NB4 (cell line): ENCODE results near the gene PNLIPRP3.

ENCODE experiments used
- MYC ChIP-seq: IDR thresholded peaks from 2 replicates; pipeline ENCODE4 v1.6.1; 2011; ENCODE audit warnings: low read depth, low read length
- POLR2A ChIP-seq: IDR thresholded peaks from 2 replicates; pipeline ENCODE4 v1.6.1; 2011; ENCODE audit warnings: mild to moderate bottlenecking; ENCODE audit not compliant: insufficient read length; ENCODE audit errors: extremely low read depth
- TF ChIP-seq, protein P1 (sequence below): IDR thresholded peaks from one replicate; pipeline ENCODE4 v1.5.1; 2012; ENCODE audit warnings: low read depth, low read length
- TF ChIP-seq, protein P2 (sequence below): IDR thresholded peaks from 2 replicates; pipeline ENCODE4 v1.6.1; 2011; ENCODE audit warnings: low read depth, low read length

- TF ChIP-seq, protein P1, sequence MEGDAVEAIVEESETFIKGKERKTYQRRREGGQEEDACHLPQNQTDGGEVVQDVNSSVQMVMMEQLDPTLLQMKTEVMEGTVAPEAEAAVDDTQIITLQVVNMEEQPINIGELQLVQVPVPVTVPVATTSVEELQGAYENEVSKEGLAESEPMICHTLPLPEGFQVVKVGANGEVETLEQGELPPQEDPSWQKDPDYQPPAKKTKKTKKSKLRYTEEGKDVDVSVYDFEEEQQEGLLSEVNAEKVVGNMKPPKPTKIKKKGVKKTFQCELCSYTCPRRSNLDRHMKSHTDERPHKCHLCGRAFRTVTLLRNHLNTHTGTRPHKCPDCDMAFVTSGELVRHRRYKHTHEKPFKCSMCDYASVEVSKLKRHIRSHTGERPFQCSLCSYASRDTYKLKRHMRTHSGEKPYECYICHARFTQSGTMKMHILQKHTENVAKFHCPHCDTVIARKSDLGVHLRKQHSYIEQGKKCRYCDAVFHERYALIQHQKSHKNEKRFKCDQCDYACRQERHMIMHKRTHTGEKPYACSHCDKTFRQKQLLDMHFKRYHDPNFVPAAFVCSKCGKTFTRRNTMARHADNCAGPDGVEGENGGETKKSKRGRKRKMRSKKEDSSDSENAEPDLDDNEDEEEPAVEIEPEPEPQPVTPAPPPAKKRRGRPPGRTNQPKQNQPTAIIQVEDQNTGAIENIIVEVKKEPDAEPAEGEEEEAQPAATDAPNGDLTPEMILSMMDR, result no peak
- TF ChIP-seq MYC (no peak), POLR2A (no peak)
- TF ChIP-seq, protein P2, sequence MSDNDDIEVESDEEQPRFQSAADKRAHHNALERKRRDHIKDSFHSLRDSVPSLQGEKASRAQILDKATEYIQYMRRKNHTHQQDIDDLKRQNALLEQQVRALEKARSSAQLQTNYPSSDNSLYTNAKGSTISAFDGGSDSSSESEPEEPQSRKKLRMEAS, result no peak
These were observed 17.3 kb upstream of the PNLIPRP3 start for GRCh38 chr10:116410351-116410750.
